DOHH2 (cell line): ENCODE data around the gene GJC1.

Source experiments
- H3F3A ChIP-seq: fragments of 200-600 bp; sonication (generic), shearing (Covaris generic); 2 replicates; pipeline ENCODE4 v1.6.0; 2016; ENCODE audit warnings: antibody characterized with exemption, mild to moderate bottlenecking; ENCODE audit not compliant: control insufficient read depth, insufficient read depth
- H3K27ac ChIP-seq: fragments of 200-600 bp; sonication (generic); 2 replicates; pipeline ENCODE4 v1.5.1; 2014; ENCODE audit warnings: low read depth, mild to moderate bottlenecking, low read length, moderate library complexity
- H3K27me3 ChIP-seq: fragments of 200-600 bp; sonication (generic); 2 replicates; pipeline ENCODE4 v1.6.1; 2014; ENCODE audit warnings: mild to moderate bottlenecking, low read length, mixed read lengths; ENCODE audit not compliant: control insufficient read depth
- H3K36me3 ChIP-seq: fragments of 200-600 bp; sonication (generic); 2 replicates; pipeline ENCODE4 v1.6.1; 2014; ENCODE audit warnings: mild to moderate bottlenecking, low read length, moderate library complexity, mixed read lengths; ENCODE audit not compliant: control insufficient read depth
- H3K4me1 ChIP-seq: fragments of 200-600 bp; sonication (generic); 2 replicates; pipeline ENCODE4 v1.6.1; 2014; ENCODE audit warnings: mild to moderate bottlenecking, low read length, mixed read lengths; ENCODE audit not compliant: control insufficient read depth
- H3K4me2 ChIP-seq: fragments of 200-600 bp; sonication (generic); 2 replicates; pipeline ENCODE4 v1.6.0; 2014; ENCODE audit warnings: mild to moderate bottlenecking, low read length, moderate library complexity
- H3K4me3 ChIP-seq: fragments of 200-600 bp; sonication (generic); 2 replicates; pipeline ENCODE4 v1.5.1; 2014; ENCODE audit warnings: mild to moderate bottlenecking, low read length, mixed read lengths
- H3K79me2 ChIP-seq: fragments of 200-600 bp; sonication (generic); 2 replicates; pipeline ENCODE4 v1.6.1; 2014; ENCODE audit warnings: mild to moderate bottlenecking, low read length, mixed read lengths; ENCODE audit not compliant: control insufficient read depth
- H3K9me2 ChIP-seq: fragments of 200-600 bp; sonication (generic); replicated peaks from 2 replicates; pipeline ENCODE4 v1.6.1; 2014; ENCODE audit warnings: mild to moderate bottlenecking, low read length, mixed read lengths; ENCODE audit not compliant: control insufficient read depth
- H3K9me3 ChIP-seq: fragments of 200-600 bp; sonication (generic); 2 replicates; pipeline ENCODE4 v1.6.1; 2014; ENCODE audit warnings: antibody characterized with exemption, low read length, mixed read lengths; ENCODE audit not compliant: control insufficient read depth, insufficient read depth
- H4K20me1 ChIP-seq: fragments of 200-600 bp; sonication (generic); 2 replicates; pipeline ENCODE4 v1.6.0; 2014; ENCODE audit warnings: low read depth, mild to moderate bottlenecking, antibody characterized with exemption, low read length, moderate library complexity; ENCODE audit not compliant: control insufficient read depth, insufficient read depth
- EZH2phosphoT487 ChIP-seq: fragments of 200-600 bp; sonication (generic); IDR thresholded peaks from 2 replicates; pipeline ENCODE4 v1.6.1; 2017; ENCODE audit warnings: borderline replicate concordance, mild to moderate bottlenecking, antibody characterized with exemption, low read length, moderate library complexity, mixed read lengths
- TF ChIP-seq, protein P1 (sequence below): fragments of 200-600 bp; sonication (generic); IDR thresholded peaks from one replicate; pipeline ENCODE4 v1.5.1; 2014; ENCODE audit warnings: antibody characterized with exemption, mild to moderate bottlenecking, low read depth, low read length; ENCODE audit not compliant: poor library complexity, severe bottlenecking

Gene GJC1

DNA sequence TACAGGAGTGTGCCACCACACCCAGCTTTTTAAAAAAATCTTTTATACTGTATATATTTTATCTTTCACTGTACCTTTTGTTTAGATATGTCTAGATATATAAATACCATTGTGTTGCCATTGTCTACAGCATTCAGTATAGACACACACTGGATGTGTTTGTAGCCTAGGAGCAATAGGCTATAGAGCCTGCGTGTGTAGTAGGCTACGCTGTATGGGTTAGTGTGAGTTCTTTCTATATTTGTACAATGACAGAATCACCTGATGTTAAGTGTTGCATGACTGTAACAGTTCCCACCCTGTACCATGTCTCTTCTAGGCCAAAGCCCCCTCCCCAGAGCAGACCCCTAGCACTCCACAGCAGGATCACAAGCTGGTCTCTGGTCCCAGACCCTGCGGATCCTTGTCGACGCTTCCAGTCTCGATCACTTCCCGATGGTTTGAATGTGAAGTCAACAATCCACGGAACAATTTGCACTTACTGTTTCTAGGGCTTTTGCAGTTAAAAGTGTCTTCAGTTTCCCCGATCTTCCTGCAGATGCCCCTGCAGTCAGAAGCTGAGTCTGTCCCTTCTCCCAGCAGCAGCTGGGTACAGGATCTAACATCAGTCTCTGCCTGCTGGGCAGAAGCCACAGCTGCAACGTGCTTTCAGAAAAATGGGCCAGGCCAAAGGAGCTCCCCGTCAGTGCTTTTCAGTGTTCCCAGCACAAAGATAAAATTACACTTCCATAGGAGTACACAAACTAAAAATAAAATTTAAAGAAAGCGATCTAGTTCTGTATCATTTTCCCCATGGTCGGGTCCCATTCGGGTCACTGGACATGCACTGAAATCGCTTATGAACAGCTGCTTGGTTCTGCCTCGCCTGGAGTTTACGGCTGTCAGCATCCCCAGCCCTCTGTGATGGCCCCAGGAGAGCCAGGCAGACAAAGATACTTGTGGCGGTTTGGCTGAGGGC lies 35.9 kb downstream of the GJC1 start:
- peaks cover 11% of the 10 kb centered on the region for H3K36me3 ChIP-seq
- H3K9me3 ChIP-seq: no peaks in the 10 kb centered on the region
- H3F3A ChIP-seq: 0 out of 2 replicates have a peak, but pooled peaks cover 5% of the 10 kb centered on the region
- H4K20me1 ChIP-seq: 0 out of 2 replicates have a peak, but pooled peaks cover 4% of the 10 kb centered on the region
- TF ChIP-seq, protein P1, sequence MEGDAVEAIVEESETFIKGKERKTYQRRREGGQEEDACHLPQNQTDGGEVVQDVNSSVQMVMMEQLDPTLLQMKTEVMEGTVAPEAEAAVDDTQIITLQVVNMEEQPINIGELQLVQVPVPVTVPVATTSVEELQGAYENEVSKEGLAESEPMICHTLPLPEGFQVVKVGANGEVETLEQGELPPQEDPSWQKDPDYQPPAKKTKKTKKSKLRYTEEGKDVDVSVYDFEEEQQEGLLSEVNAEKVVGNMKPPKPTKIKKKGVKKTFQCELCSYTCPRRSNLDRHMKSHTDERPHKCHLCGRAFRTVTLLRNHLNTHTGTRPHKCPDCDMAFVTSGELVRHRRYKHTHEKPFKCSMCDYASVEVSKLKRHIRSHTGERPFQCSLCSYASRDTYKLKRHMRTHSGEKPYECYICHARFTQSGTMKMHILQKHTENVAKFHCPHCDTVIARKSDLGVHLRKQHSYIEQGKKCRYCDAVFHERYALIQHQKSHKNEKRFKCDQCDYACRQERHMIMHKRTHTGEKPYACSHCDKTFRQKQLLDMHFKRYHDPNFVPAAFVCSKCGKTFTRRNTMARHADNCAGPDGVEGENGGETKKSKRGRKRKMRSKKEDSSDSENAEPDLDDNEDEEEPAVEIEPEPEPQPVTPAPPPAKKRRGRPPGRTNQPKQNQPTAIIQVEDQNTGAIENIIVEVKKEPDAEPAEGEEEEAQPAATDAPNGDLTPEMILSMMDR: no peak
- no peak for TF ChIP-seq EZH2phosphoT487
- H3K9me2 ChIP-seq: no peaks in the 10 kb centered on the region
- H3K27ac ChIP-seq: no peak overlapping the region
- H3K79me2 ChIP-seq: no peaks in the 10 kb centered on the region
- no peaks in the 10 kb centered on the region for H3K4me1 ChIP-seq
- no peak overlapping the region for H3K4me3 ChIP-seq
- no peak overlapping the region for H3K4me2 ChIP-seq
- no peaks in the 10 kb centered on the region for H3K27me3 ChIP-seq

DNA sequence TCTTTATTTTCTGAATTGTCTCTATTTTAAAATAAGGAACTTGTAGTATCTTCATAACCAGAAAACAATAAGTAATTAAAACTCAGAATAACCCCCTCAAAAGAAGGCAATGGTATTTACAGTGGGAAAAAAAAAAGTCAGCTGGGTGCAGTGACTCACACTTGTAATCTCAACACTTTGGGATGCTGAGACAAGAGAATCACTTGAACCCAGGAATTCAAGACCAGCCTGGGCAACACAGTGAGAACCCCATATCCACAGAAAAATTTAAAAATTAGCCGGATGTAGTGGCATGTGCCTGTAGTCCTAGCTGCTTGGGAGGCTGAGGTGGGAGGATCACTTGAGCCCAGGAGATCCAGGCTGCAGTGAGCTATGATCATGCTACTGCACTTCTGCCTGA lies 37.8 kb downstream of the GJC1 start:
- Histone ChIP-seq H4K20me1 (0 out of 2 replicates have a peak, but pooled peaks cover 4% of the 10 kb centered on the region), H3K9me3 (no peaks in the 10 kb centered on the region), H3K4me2 (no peak overlapping the region), H3K27ac (no peak overlapping the region), H3K79me2 (no peaks in the 10 kb centered on the region), H3K36me3 (no peaks in the 10 kb centered on the region), H3K4me1 (no peaks in the 10 kb centered on the region), H3F3A (0 out of 2 replicates have a peak, but pooled peaks cover 3% of the 10 kb centered on the region), H3K4me3 (no peak overlapping the region), H3K27me3 (no peaks in the 10 kb centered on the region), H3K9me2 (no peaks in the 10 kb centered on the region)
- TF ChIP-seq, protein P1: no peak
- TF ChIP-seq EZH2phosphoT487: no peak

DNA sequence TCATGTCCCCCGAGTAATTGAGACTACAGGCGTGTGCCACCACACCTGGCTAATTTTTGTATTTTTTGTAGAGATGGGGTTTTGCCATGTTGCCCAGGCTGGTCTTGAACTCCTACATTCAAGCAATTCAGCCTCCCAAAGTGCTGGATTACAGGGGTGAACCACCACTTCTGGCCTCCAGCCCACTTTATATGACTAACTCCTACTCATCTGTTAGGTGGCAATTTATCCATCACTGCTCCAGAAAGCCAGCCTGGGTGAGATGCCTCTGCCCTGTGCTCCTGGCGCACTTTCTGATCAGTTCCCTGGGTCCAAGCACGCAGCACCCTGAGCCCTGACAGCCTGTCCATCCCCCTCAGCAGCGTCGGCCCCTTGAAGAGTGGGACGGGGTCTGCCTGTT lies 41.9 kb downstream of the GJC1 start:
- no peaks in the 10 kb centered on the region for H3K27me3 ChIP-seq
- no peaks in the 10 kb centered on the region for H3K79me2 ChIP-seq
- H3F3A ChIP-seq: no peaks in the 10 kb centered on the region
- TF ChIP-seq, protein P1: no peak
- TF ChIP-seq EZH2phosphoT487: no peak
- no peak overlapping the region for H3K4me3 ChIP-seq
- H3K9me3 ChIP-seq: no peaks in the 10 kb centered on the region
- H3K27ac ChIP-seq: no peak overlapping the region
- H3K4me1 ChIP-seq: no peaks in the 10 kb centered on the region
- no peak overlapping the region for H3K4me2 ChIP-seq
- H3K9me2 ChIP-seq: no peaks in the 10 kb centered on the region
- H4K20me1 ChIP-seq: no peaks in the 10 kb centered on the region
- H3K36me3 ChIP-seq: no peaks in the 10 kb centered on the region
